Neural cell (in vitro differentiated cells): ENCODE measurements around the gene DACT2. TPM values are rescaled to one million over a fixed set of nuclear protein-coding genes. Genes with fewer than 3 reads are reported as not detected.

Experiments
- H2AFZ ChIP-seq: fragments of 200-600, 300-800 bp; sonication (generic), shearing (Covaris generic); 2 replicates; pipeline ENCODE4 v1.6.0; 2014; ENCODE audit warnings: low read depth, mild to moderate bottlenecking, antibody characterized with exemption, low read length, moderate library complexity
- H3F3A ChIP-seq: fragments of 200-600 bp; shearing (Covaris generic); 2 replicates; pipeline ENCODE4 v1.6.1; 2016; ENCODE audit warnings: mild to moderate bottlenecking, moderate library complexity, mixed read lengths, antibody characterized with exemption, low read length; ENCODE audit not compliant: insufficient read depth, poor library complexity, severe bottlenecking
- H3K27ac ChIP-seq: fragments of 200-600, 300-800 bp; sonication (generic), shearing (Covaris generic); 2 replicates; pipeline ENCODE4 v1.5.1; 2014; ENCODE audit warnings: mild to moderate bottlenecking, low read length, moderate library complexity
- H3K27me3 ChIP-seq: fragments of 300-800, 200-600 bp; sonication (generic), shearing (Covaris generic); 2 replicates; pipeline ENCODE4 v1.6.0; 2014; ENCODE audit warnings: mild to moderate bottlenecking, low read depth, low read length, moderate library complexity; ENCODE audit not compliant: insufficient read depth
- H3K36me3 ChIP-seq: fragments of 300-800, 200-600 bp; sonication (generic), shearing (Covaris generic); 2 replicates; pipeline ENCODE4 v1.5.1; 2014; ENCODE audit warnings: mild to moderate bottlenecking, antibody characterized with exemption, low read length, moderate library complexity; ENCODE audit not compliant: insufficient read depth
- H3K4me2 ChIP-seq: fragments of 300-800, 200-600 bp; sonication (generic), shearing (Covaris generic); 2 replicates; pipeline ENCODE4 v1.6.0; 2014; ENCODE audit warnings: mild to moderate bottlenecking, low read length
- H3K4me3 ChIP-seq: fragments of 300-800, 200-600 bp; sonication (generic), shearing (Covaris generic); 2 replicates; pipeline ENCODE4 v1.5.1; 2014; ENCODE audit warnings: mild to moderate bottlenecking, low read length, moderate library complexity
- H3K79me2 ChIP-seq: fragments of 200-600 bp; shearing (Covaris generic); replicated peaks from 2 replicates; pipeline ENCODE4 v1.6.0; 2014; ENCODE audit warnings: mild to moderate bottlenecking, low read length, moderate library complexity; ENCODE audit not compliant: insufficient read depth
- H3K9ac ChIP-seq: fragments of 300-800, 200-600 bp; sonication (generic), shearing (Covaris generic); 2 replicates; pipeline ENCODE4 v1.6.1; 2016; ENCODE audit warnings: mild to moderate bottlenecking, low read length, mixed read lengths
- H3K9me2 ChIP-seq: fragments of 200-600 bp; shearing (Covaris generic); 2 replicates; pipeline ENCODE4 v1.6.1; 2016; ENCODE audit warnings: mild to moderate bottlenecking, low read length, mixed read lengths; ENCODE audit not compliant: insufficient read depth
- H3K9me3 ChIP-seq: fragments of 200-600, 300-800 bp; sonication (generic), shearing (Covaris generic); 2 replicates; pipeline ENCODE4 v1.6.1; 2016; ENCODE audit warnings: mild to moderate bottlenecking, mixed run types, low read length, moderate library complexity, mixed read lengths
- H4K20me1 ChIP-seq: fragments of 200-600 bp; shearing (Covaris generic); 2 replicates; pipeline ENCODE4 v1.6.1; 2016; ENCODE audit warnings: mild to moderate bottlenecking, mixed run types; ENCODE audit not compliant: insufficient read depth
- CTCF ChIP-seq: fragments of 450-650 bp; IDR thresholded peaks from 2 replicates; pipeline ENCODE4 v1.5.1; 2014; ENCODE audit warnings: antibody characterized with exemption, mild to moderate bottlenecking, moderate library complexity; ENCODE audit not compliant: poor library complexity, severe bottlenecking
- EP300 ChIP-seq: fragments of 450-650 bp; conservative IDR thresholded peaks from 2 replicates; pipeline ENCODE4 v1.6.1; 2014; ENCODE audit warnings: antibody characterized with exemption, mild to moderate bottlenecking, moderate library complexity; ENCODE audit not compliant: poor library complexity, severe bottlenecking
- EZH2 ChIP-seq: fragments of 200-600, 300-800 bp; shearing (Covaris generic), sonication (generic); IDR thresholded peaks from 2 replicates; pipeline ENCODE4 v1.6.1; 2014; ENCODE audit warnings: antibody characterized with exemption, low read length, borderline replicate concordance, mild to moderate bottlenecking; ENCODE audit not compliant: insufficient read depth, poor library complexity, severe bottlenecking
- MXI1 ChIP-seq: fragments of 450-650 bp; conservative IDR thresholded peaks from 2 replicates; pipeline ENCODE4 v1.6.1; 2014; ENCODE audit warnings: antibody characterized with exemption, mild to moderate bottlenecking; ENCODE audit not compliant: poor library complexity, severe bottlenecking
- POLR2AphosphoS5 ChIP-seq: IDR thresholded peaks from 2 replicates; pipeline ENCODE4 v1.6.1; 2012
- RAD21 ChIP-seq: fragments of 450-650 bp; conservative IDR thresholded peaks from 2 replicates; pipeline ENCODE4 v1.6.1; 2014; ENCODE audit warnings: antibody characterized with exemption, mild to moderate bottlenecking, moderate library complexity
- REST ChIP-seq: IDR thresholded peaks from 2 replicates; pipeline ENCODE4 v1.6.1; 2012; ENCODE audit warnings: borderline replicate concordance
- SMC3 ChIP-seq: fragments of 450-650 bp; conservative IDR thresholded peaks from 2 replicates; pipeline ENCODE4 v1.6.1; 2014; ENCODE audit warnings: antibody characterized with exemption, mild to moderate bottlenecking, moderate library complexity; ENCODE audit not compliant: poor library complexity
- TAF1 ChIP-seq: IDR thresholded peaks from 2 replicates; pipeline ENCODE4 v1.6.1; 2012; ENCODE audit warnings: low read depth
- polyA plus RNA-seq: library from polyadenylated mRNA; depleted of rRNA; stranded (reverse); fragments of >200 nt; gene quantifications from 2 replicates; pipeline ENCODE4 v1.2.3, GENCODE V29; 2014

DACT2 gene
- polyA plus RNA-seq, 1 donor from 2014 or later = 0.48 TPM

GRCh38 chr6:168305096-168305749 is 14.4 kb downstream of the DACT2 start:
- Histone ChIP-seq H3K36me3 (no peaks in the 10 kb centered on the region), H3K79me2 (no peaks in the 10 kb centered on the region), H3K9me2 (no peaks in the 10 kb centered on the region), H3K9me3 (no peaks in the 10 kb centered on the region), H4K20me1 (no peaks in the 10 kb centered on the region), H3K9ac (no peak overlapping the region), H2AFZ (no peak overlapping the region), H3K4me3 (no peak overlapping the region), H3K27me3 (no peaks in the 10 kb centered on the region), H3K4me2 (no peak overlapping the region), H3F3A (no peaks in the 10 kb centered on the region), H3K27ac (no peak overlapping the region)
- no peak for TF ChIP-seq EP300
- no peak for TF ChIP-seq RAD21
- TF ChIP-seq CTCF = no peak
- TF ChIP-seq TAF1 = no peak
- TF ChIP-seq REST = no peak
- TF ChIP-seq MXI1 = no peak
- TF ChIP-seq SMC3 = no peak
- TF ChIP-seq POLR2AphosphoS5 = no peak
- TF ChIP-seq EZH2 = no peak

GRCh38 chr6:168304752-168305015 is 14.9 kb downstream of the DACT2 start:
- Histone ChIP-seq H3K27me3 (no peaks in the 10 kb centered on the region), H4K20me1 (no peaks in the 10 kb centered on the region), H2AFZ (no peak overlapping the region), H3K4me2 (no peak overlapping the region), H3F3A (no peaks in the 10 kb centered on the region), H3K4me3 (no peak overlapping the region), H3K9ac (no peak overlapping the region), H3K36me3 (no peaks in the 10 kb centered on the region), H3K27ac (no peak overlapping the region), H3K79me2 (no peaks in the 10 kb centered on the region), H3K9me3 (no peaks in the 10 kb centered on the region), H3K9me2 (no peaks in the 10 kb centered on the region)
- TF ChIP-seq SMC3 = no peak
- no peak for TF ChIP-seq CTCF
- no peak for TF ChIP-seq POLR2AphosphoS5
- no peak for TF ChIP-seq REST
- no peak for TF ChIP-seq RAD21
- TF ChIP-seq EP300 = no peak
- no peak for TF ChIP-seq EZH2
